IMR-90 (cell line): Measurements from ENCODE around the gene MCM5. TPM values are rescaled to one million over a fixed set of nuclear protein-coding genes. Genes with fewer than 3 reads are reported as not detected.

Source experiments
- ATAC-seq: fragments of 200-7000 bp; cut with Tn5 transposase; 2 replicates; pipeline ENCODE4 v1.9.1; 2020; ENCODE audit warnings: low read depth, mild to moderate bottlenecking, moderate library complexity
- BruUV-seq: library from RNA; stranded (reverse); fragments of 400-500 nt; replicated peaks from 2 replicates; lab custom pipeline; 2021; lab: Mats Ljungman, UMichigan
- CTCF ChIA-PET: fragments of 300-600 bp; formaldehyde crosslinking; extraction: SDS; loops from one replicate; lab custom pipeline; 2021; ENCODE audit warnings: antibody characterized with exemption; lab: Yijun Ruan, JAX
- POLR2A ChIA-PET: fragments of 300-600 bp; sonication (Branson Sonifier 250); formaldehyde crosslinking; loops from one replicate; lab custom pipeline; 2022; ENCODE audit warnings: antibody characterized with exemption; ENCODE audit not compliant: unreplicated experiment; lab: Charles Lee
- DNase-seq: peaks from one replicate; pipeline ENCODE4 v3.0.0; 2013
- H2AFZ ChIP-seq: replicated peaks from 2 replicates; pipeline ENCODE3; 2013; ENCODE audit warnings: low read length, mild to moderate bottlenecking; ENCODE audit not compliant: poor library complexity
- H2AK5ac ChIP-seq: 2 replicates; pipeline ENCODE4 v1.6.1; 2013; ENCODE audit warnings: low read depth, low read length, inconsistent platforms
- H2AK9ac ChIP-seq: replicated peaks from 2 replicates; pipeline ENCODE3; 2013; ENCODE audit warnings: mild to moderate bottlenecking, low read depth, low read length, moderate library complexity; ENCODE audit not compliant: poor library complexity
- H2BK120ac ChIP-seq: 2 replicates; pipeline ENCODE4 v1.6.1; 2013; ENCODE audit warnings: low read depth, low read length, inconsistent platforms
- H2BK15ac ChIP-seq: 3 replicates; pipeline ENCODE4 v1.6.1; 2013; ENCODE audit warnings: low read depth, low read length, inconsistent platforms
- H2BK20ac ChIP-seq: 2 replicates; pipeline ENCODE4 v1.6.1; 2013; ENCODE audit warnings: low read depth, mild to moderate bottlenecking, inconsistent platforms, low read length, moderate library complexity
- H2BK5ac ChIP-seq: 2 replicates; pipeline ENCODE4 v1.6.1; 2013; ENCODE audit warnings: mild to moderate bottlenecking, low read depth, low read length, inconsistent platforms; ENCODE audit not compliant: poor library complexity, severe bottlenecking
- H3K14ac ChIP-seq: replicated peaks from 2 replicates; pipeline ENCODE4 v1.6.1; 2013; ENCODE audit warnings: low read depth, low read length, inconsistent platforms
- H3K18ac ChIP-seq: 2 replicates; pipeline ENCODE4 v1.6.1; 2013; ENCODE audit warnings: low read depth, low read length, control low read depth
- H3K23ac ChIP-seq: 2 replicates; pipeline ENCODE4 v1.6.1; 2013; ENCODE audit warnings: low read depth, low read length, inconsistent platforms
- H3K27ac ChIP-seq: 2 replicates; pipeline ENCODE4 v1.5.1; 2013; ENCODE audit warnings: mild to moderate bottlenecking, control low read depth, low read length; ENCODE audit not compliant: insufficient read depth
- H3K27me3 ChIP-seq: 2 replicates; pipeline ENCODE4 v1.6.1; 2013; ENCODE audit warnings: low read length; ENCODE audit not compliant: control insufficient read depth, insufficient read depth
- H3K36me3 ChIP-seq: 2 replicates; pipeline ENCODE4 v1.6.1; 2013; ENCODE audit warnings: low read length, mixed read lengths; ENCODE audit not compliant: control insufficient read depth, insufficient read depth
- H3K4ac ChIP-seq: 2 replicates; pipeline ENCODE4 v1.6.1; 2013; ENCODE audit warnings: low read depth, low read length, inconsistent platforms
- H3K4me1 ChIP-seq: 2 replicates; pipeline ENCODE4 v1.6.1; 2013; ENCODE audit warnings: low read length, mixed read lengths; ENCODE audit not compliant: control insufficient read depth, insufficient read depth
- H3K4me2 ChIP-seq: 2 replicates; pipeline ENCODE4 v1.6.1; 2013; ENCODE audit warnings: low read depth, mild to moderate bottlenecking, control low read depth, low read length, moderate library complexity
- H3K4me3 ChIP-seq: 2 replicates; pipeline ENCODE4 v1.5.1; 2013; ENCODE audit warnings: low read depth, mild to moderate bottlenecking, control low read depth, low read length, moderate library complexity; ENCODE audit not compliant: insufficient read depth
- H3K56ac ChIP-seq: 2 replicates; pipeline ENCODE4 v1.6.1; 2013; ENCODE audit warnings: low read length, inconsistent platforms; ENCODE audit not compliant: insufficient read depth; ENCODE audit errors: extremely low read depth
- H3K79me1 ChIP-seq, 2 experiments: 2 replicates each; pipeline ENCODE4 v1.6.1; 2013; ENCODE audit warnings: low read length in 2 of 2, inconsistent platforms in 1 of 2, low read depth in 1 of 2
- H3K9ac ChIP-seq: 2 replicates; pipeline ENCODE4 v1.6.1; 2013; ENCODE audit warnings: low read depth, low read length, control low read depth
- H3K9me1 ChIP-seq: 2 replicates; pipeline ENCODE4 v1.6.1; 2013; ENCODE audit warnings: low read length, inconsistent platforms; ENCODE audit not compliant: insufficient read depth
- H3K9me3 ChIP-seq: 2 replicates; pipeline ENCODE4 v1.6.1; 2013; ENCODE audit warnings: low read length; ENCODE audit not compliant: control insufficient read depth, insufficient read depth
- H4K20me1 ChIP-seq: 2 replicates; pipeline ENCODE4 v1.6.1; 2013; ENCODE audit warnings: low read length, inconsistent platforms; ENCODE audit not compliant: insufficient read depth
- H4K5ac ChIP-seq: 2 replicates; pipeline ENCODE4 v1.6.1; 2013; ENCODE audit warnings: mild to moderate bottlenecking, low read depth, low read length, control low read depth
- H4K8ac ChIP-seq, 2 experiments: 2 replicates each; pipeline ENCODE4 v1.6.1; 2013; ENCODE audit warnings: low read depth in 2 of 2, low read length in 2 of 2, control low read depth in 1 of 2, inconsistent platforms in 1 of 2
- H4K91ac ChIP-seq: 2 replicates; pipeline ENCODE4 v1.6.1; 2013; ENCODE audit warnings: low read depth, low read length, inconsistent platforms; ENCODE audit not compliant: insufficient read depth
- BHLHE40 ChIP-seq: fragments of 150-350 bp; IDR thresholded peaks from 2 replicates; pipeline ENCODE4 v1.6.1; 2016; ENCODE audit warnings: mild to moderate bottlenecking, low read depth, low read length
- CEBPB ChIP-seq: IDR thresholded peaks from 2 replicates; pipeline ENCODE4 v1.6.1; 2012; ENCODE audit warnings: low read depth, low read length, improper control_type of control experiment
- CHD1 ChIP-seq: IDR thresholded peaks from 2 replicates; pipeline ENCODE4 v1.6.1; 2012; ENCODE audit warnings: low read depth, low read length, improper control_type of control experiment
- CTCF ChIP-seq: conservative IDR thresholded peaks from 2 replicates; pipeline ENCODE4 v1.5.1; 2012; ENCODE audit warnings: mild to moderate bottlenecking, low read depth, low read length, improper control_type of control experiment
- ELK1 ChIP-seq: fragments of 150-350 bp; IDR thresholded peaks from 2 replicates; pipeline ENCODE4 v1.6.1; 2016; ENCODE audit warnings: low read depth, mild to moderate bottlenecking, low read length, moderate library complexity, borderline replicate concordance
- NFE2L2 ChIP-seq: fragments of 150-350 bp; IDR thresholded peaks from 2 replicates; pipeline ENCODE4 v1.6.1; 2016; ENCODE audit warnings: low read depth, mild to moderate bottlenecking, low read length
- RFX5 ChIP-seq: IDR thresholded peaks from 2 replicates; pipeline ENCODE4 v1.8.0; 2012; ENCODE audit warnings: low read depth, mild to moderate bottlenecking, low read length, moderate library complexity
- SMC3 ChIP-seq: fragments of 150-350 bp; IDR thresholded peaks from 2 replicates; pipeline ENCODE4 v1.6.1; 2016; ENCODE audit warnings: low read depth, mild to moderate bottlenecking, antibody characterized with exemption, low read length, moderate library complexity
- WGBS, 2 experiments: methylation state at CpG; one replicate each; pipeline versions ENCODE4 v1.1.5 to v1.1.7; 2013; ENCODE audit warnings: missing lambda C conversion rate in 2 of 2; ENCODE audit not compliant: insufficient read length in 1 of 2; ENCODE audit errors: extremely low coverage in 2 of 2; 5-methylcytosine and 5-hydroxymethylcytosine counted together
- dilution Hi-C: fragments of 300-500 bp; cut with HindIII; formaldehyde crosslinking; loops from one replicate; pipeline ENCODE4 v1.14.3; 2018; ENCODE audit warnings: low sequenced_read_pairs; ENCODE audit not compliant: unreplicated experiment
- in situ Hi-C: fragments of 300-500 bp; cut with MboI; formaldehyde crosslinking; loops from 3 replicates; pipeline ENCODE4 v1.14.3; 2019; ENCODE audit warnings: low sequenced_read_pairs, inconsistent platforms, mixed read lengths
- intact Hi-C: fragments of 100-400 bp; cut with micrococcal nuclease; formaldehyde crosslinking; loops from 2 replicates; pipeline ENCODE4 v1.10.0; 2022
- polyA plus RNA-seq, 3 experiments: library from polyadenylated mRNA; depleted of rRNA; stranded (reverse); fragments of >200 nt; gene quantifications; 2 replicates each; pipeline ENCODE4 v1.2.3, GENCODE V29; 2012; ENCODE audit warnings: low replicate concordance in 1 of 3
- total RNA-seq: library from RNA; depleted of rRNA; stranded (reverse); fragments of >200 nt; gene quantifications from 2 replicates; pipeline ENCODE4 v1.2.3, GENCODE V29; 2012

MCM5 gene
- total and polyA plus RNA-seq, 2 of the 4 experiments (the other 2 are of a cell fraction), result 43.0 to 58.6 TPM

GRCh38 chr22:35426801-35427140 lies 26.8 kb downstream of the MCM5 start:
- Histone ChIP-seq H2BK20ac (no peak overlapping the region), H3K23ac (no peak overlapping the region), H3K4me2 (no peak overlapping the region), H4K8ac (peak overlapping the region in 1 of 2 experiments; percentile 14; a peak in 2 of 4 replicates), H3K4me3 (no peak overlapping the region), H2BK5ac (no peak overlapping the region), H2AFZ (peak overlapping the region; percentile 37), H3K27me3 (no peaks in the 10 kb centered on the region), H3K4me1 (peaks cover 18% of the 10 kb centered on the region), H2AK9ac (no peak overlapping the region), H4K5ac (0 out of 2 replicates have a peak overlapping the region, but pooled peaks have one; percentile 1), H3K56ac (no peak overlapping the region), H2BK120ac (no peak overlapping the region), H3K9me1 (no peaks in the 10 kb centered on the region; the same call in 1 of the 2 replicates), H2AK5ac (peak overlapping the region; percentile 0; the same call in 1 of the 2 replicates), H3K18ac (0 out of 2 replicates have a peak overlapping the region, but pooled peaks have one; percentile 42), H3K9me3 (no peaks in the 10 kb centered on the region), H2BK15ac (no peak overlapping the region), H3K14ac (no peak overlapping the region), H3K9ac (no peak overlapping the region), H3K4ac (no peak overlapping the region; the same call in 1 of the 2 replicates), H3K27ac (no peak overlapping the region; the same call in 1 of the 2 replicates), H4K91ac (no peak overlapping the region; the same call in 1 of the 2 replicates), H3K79me1 (peaks cover 0 to 23% of the 10 kb centered on the region in 2 experiments; a peak in 2 of 4 replicates), H3K36me3 (peaks cover 10% of the 10 kb centered on the region), H4K20me1 (peaks cover 7% of the 10 kb centered on the region; the same call in 1 of the 2 replicates)
- WGBS, 2 experiments, result no CpG with 5 or more reads among the region's 5 CpGs
- DNase-seq, result no peak
- no peak for ATAC-seq
- intact Hi-C loops, result no loop called here
- TF ChIP-seq CHD1 (no peak), ELK1 (no peak), RFX5 (no peak), BHLHE40 (no peak), NFE2L2 (no peak), CTCF (no peak), CEBPB (no peak), SMC3 (no peak)
- ChIA-PET POLR2A (no interaction called here), CTCF (no interaction called here)
- dilution Hi-C loops, result no loop called here
- in situ Hi-C loops, result no loop called here
- no TSS peak for BruUV-seq
